Activated T-cell treated with anti-CD3 and anti-CD28 coated beads for 1 hour (primary cell): ENCODE data around the gene ALDH7A1.
"Not testable (repeated sequence)": the region's sequence is repeated elsewhere in the genome, so short reads cannot be mapped to it uniquely, and the experiment has no call there.

Source experiments
- DNase-seq: peaks from one replicate; pipeline ENCODE4 v3.0.0-alpha.2; 2020; ENCODE audit warnings: low read depth

The ALDH7A1 gene

GRCh38 chr5:126595486-126596083 lies 566 bp upstream of the ALDH7A1 start:
- DNase-seq, result no peak

- DNase-seq, result no peak
Measured at GRCh38 chr5:126591549-126591948, 3.5 kb downstream of the ALDH7A1 start.

DNA sequence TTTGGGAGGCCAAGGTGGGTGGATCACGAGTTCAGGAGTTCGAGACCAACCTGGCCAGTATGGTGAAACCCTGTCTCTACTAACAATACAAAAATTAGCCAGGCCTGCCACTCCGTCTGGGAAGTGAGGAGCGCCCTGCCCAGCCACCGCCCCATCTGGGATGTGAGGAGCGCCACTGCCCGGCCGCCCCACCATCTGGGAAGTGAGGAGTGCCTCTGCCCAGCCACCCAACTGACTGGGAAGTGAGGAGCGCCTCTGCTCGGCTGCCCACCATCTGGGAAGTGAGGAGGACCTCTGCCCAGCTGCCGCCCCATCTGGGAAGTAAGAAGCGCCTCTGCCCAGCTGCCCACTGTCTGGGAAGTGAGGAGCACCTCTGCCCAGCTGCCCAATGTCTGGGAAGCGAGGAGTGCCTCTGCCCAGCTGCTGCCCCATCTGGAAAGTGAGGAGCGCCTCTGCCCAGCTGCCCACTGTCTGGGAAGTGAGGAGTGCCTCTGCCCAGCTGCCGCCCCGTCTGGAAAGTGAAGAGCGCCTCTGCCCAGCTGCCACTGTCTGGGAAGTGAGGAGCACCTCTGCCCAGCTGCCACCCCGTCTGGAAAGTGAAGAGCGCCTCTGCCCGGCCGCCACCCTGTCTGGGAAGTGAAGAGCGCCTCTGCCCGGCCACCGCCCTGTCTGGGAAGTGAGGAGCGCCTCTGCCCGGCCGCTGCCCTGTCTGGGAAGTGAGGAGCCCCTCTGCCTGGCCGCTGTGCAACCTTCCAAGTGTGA lies 5.3 kb downstream of the ALDH7A1 start:
- DNase-seq, result no peak

- no peak for DNase-seq
Measured at GRCh38 chr5:126587551-126588390, 7.2 kb downstream of the ALDH7A1 start.

DNA sequence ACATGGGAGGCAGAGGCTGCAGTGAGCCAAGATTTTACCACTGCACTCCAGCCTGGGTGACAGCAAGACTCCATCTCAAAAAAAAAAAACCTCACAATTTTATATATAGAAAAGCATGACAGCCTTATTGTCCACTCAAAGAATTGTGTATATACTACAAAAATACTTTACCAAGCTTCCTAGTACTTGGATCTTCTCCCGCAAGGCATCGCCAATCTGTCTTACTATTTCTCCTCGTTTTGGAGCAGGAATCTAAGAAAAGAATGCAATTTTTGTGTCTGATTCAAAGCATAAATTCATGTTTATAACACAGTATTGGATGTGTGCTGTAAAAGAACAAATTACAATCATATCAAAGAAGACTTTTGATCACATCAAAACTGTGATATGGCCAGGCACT lies 11.3 kb downstream of the ALDH7A1 start:
- DNase-seq, result no peak

DNA sequence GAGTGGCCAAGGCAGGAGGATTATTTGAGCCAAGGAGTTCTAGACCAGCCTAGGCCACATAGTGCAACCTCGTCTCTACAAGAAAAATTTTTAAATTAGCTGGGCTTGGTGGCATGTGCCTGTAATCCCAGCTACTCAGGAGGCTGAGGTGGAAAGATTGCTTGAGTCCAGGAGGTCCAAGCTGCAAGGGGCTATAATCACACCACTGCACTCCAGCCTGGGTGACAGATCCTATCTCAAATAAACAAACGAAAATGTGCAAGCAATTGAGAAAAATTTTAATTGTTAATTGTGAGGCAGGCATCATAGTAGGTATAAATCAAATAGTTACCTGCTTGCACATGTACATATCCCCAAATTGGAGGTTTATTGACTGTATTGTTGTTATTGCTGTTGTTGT lies 15.3 kb downstream of the ALDH7A1 start:
- no peak for DNase-seq

GRCh38 chr5:126577415-126577814 lies 17.6 kb downstream of the ALDH7A1 start:
- DNase-seq, result no peak

DNA sequence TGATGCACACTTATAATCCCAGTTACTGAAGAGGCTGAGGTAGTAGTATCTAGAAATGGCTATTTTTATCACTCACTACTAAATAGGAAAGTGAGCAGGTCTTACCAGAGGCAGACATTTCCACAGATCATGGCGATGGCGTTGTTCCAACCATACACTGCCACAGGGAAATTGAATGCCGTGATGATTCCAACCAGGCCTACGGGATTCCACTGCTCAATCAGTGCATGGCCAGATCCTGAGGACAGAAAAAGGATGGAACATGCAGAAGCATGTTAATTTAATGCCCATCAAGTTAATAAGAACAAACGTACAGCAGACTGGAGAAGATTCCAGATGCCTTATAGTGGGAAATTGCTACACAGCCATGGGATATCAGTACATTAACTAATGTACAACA lies 18.0 kb downstream of the ALDH7A1 start:
- DNase-seq, result no peak

GRCh38 chr5:126575644-126576043 lies 19.4 kb downstream of the ALDH7A1 start:
- DNase-seq, result no peak

DNA sequence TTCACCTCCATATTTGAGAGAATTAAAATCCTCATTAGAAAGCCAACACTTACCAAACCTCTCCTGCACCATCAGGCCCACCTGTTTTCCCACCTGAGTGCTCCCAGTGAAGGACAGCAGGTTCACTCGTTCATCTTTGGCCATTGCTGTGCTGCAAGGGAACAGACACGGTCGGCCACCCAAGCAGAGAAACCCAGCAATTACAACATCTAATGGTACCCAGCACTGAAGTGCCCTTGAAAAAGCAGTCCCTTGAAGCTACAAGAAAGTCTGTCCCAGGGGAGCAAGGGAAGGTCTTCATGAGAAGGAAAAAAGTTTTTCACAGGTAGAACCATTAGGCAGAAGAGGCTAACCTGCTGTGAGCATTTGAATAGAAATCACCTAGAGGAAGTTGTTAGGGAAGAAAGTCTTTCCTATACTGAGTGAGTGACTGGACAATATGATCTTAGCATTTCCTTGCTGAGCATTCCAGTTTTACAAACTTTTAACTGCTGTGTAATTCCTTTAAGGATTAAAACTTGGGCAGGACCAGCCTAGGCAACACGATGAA lies 26.7 kb downstream of the ALDH7A1 start:
- no peak for DNase-seq

DNA sequence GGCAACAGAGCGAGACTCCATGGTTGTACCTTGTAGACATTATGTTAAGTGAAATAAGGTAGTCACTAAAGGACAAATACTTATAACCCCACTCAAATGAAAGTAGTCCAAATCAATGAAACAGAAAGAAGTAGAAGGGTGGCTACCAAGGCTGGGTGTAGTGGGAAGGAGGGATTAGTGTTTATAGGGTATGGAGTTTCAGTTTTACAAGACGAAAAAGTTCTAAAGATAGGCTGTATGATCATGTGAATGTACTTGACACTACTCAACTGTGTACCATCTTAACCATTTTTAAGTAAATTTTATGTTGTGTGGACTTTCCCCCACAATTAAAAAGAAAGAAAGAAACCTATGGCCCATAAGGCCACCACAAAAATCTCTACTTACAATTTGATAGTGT lies 32.2 kb downstream of the ALDH7A1 start:
- no peak for DNase-seq

DNA sequence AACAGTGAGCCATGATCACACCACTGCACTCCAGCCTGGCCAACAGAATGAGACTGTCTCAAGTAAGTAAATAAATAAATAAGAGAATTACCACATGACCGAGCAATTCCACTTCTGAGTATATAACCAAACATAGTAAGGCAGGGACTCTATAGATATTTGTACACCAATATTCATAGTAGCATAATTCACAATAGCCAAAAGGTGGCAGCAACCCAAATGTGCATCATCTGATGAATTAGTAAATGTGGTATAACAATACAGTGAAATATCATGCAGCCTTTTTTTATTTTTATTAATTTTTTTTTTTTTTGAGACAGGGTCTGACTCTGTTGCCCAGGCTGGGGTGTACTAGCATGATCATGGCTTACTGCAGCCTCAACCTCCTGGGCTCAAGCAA lies 33.1 kb downstream of the ALDH7A1 start:
- DNase-seq, result no peak

GRCh38 chr5:126555101-126555500 lies 39.9 kb downstream of the ALDH7A1 start:
- DNase-seq, result not testable (repeated sequence)

GRCh38 chr5:126552614-126553013 lies 42.4 kb downstream of the ALDH7A1 start:
- no peak for DNase-seq

DNA sequence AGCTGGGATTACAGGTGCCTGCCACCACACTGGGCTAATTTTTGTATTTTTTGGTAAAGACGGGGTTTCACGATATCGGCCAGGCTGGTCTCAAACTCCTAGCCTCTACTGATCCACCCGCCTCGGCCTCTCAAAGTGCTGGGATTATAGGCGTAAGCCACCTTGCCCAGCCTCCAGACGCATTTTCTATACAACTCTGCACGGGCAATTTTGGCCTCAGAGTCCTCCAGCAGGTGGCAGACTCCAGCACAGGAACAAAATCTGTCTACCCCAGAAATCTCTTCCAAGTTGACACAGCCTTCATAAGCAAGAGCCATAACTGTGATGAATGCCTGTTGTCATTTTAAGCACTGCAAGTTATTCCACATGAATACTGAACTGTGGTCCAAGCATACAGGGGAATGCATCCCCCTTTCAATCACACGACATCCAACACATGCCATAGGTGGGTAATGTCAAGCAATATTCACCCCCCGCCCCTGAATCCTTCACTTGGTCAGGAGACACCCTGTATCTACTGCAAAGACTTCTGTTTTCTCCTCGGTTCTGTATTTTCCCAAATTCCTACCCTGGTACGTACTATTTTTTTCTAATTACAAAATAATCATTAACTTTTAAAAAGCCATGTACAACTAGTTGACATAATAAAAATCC lies 50.8 kb downstream of the ALDH7A1 start:
- no peak for DNase-seq

DNA sequence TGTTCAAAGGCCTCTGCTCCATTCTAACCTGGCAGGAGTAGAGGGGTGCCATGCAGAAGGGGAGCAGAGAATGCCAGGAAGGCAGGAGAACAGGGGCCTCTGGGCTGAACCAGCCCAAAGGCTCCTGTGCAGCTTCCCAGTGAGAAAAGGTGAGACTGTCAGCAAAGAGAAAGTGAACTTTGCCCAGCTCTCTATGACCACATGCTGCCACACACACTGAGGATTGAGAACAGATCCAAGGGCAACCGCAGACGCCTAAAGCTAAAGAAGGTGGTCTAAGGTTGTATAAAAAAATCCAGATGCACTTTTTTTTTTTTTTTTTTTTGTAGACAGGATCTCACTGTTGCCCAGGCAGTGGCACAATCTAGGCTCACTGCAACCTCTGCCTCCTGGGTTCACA lies 51.4 kb downstream of the ALDH7A1 start:
- no peak for DNase-seq

- DNase-seq, result no peak
Measured at GRCh38 chr5:126543009-126543408, 52.0 kb downstream of the ALDH7A1 start.

DNA sequence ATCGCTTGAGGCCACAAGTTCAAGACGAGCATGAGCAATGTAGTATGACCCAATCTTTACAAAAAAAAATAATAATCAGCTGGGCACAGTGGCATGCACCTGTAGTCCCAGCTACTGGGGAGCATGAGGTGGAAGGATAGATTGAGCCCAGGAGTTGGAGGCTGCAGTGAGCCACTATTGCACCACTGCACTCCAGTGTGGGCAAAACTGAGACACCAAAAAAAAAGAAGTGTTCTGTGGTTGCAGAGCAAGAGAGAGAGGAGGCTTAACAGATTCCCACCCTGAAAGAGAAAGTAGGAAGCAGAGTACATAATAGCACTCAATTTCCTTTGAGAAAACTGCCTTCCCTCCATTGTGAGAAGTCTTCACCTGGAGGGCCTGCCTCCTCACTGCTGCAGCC lies 52.6 kb downstream of the ALDH7A1 start:
- DNase-seq, result no peak

DNA sequence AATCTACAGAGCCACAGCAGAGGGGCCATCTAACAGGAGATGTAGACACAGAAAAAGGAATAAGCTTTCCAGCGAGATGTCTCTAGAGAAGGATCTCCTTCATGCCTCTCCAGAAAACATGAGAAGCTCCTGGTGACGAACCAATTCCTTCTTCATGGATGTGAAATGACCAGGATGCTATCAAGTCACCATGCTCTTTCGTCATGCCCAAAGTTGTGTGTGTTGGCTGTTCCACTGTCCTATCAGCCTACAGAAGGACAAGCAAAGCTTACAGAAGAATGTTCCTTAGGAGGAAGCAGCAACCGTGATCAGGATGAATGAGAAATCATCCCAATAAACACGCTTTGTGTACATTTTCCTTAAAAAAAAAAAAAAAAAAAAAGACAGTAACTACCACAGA lies 54.4 kb downstream of the ALDH7A1 start:
- DNase-seq, result no peak

GRCh38 chr5:126538579-126538978 lies 56.4 kb downstream of the ALDH7A1 start:
- no peak for DNase-seq

DNA sequence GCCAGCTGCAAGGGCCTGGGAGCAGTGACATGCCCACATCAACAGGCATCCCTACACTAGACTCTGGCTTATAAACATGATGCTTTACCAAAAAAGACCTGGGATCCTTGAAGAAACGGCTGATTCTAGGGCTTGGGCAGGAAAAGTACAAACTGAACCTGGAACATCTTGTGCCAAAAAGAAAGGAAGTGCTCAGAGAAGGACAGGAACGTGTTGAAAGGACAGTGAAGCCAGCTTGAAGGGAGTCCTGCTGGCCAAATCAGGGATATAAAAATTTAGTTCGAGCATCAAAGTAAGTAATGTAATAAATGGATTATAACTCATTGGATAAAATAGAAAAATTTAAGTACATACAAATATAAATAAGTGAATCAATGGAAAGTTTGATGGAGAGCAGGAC lies 58.1 kb downstream of the ALDH7A1 start:
- DNase-seq, result no peak

- DNase-seq, result no peak
Measured at GRCh38 chr5:126535856-126536545, 59.0 kb downstream of the ALDH7A1 start.
